HepG2 (cell line): Measurements from ENCODE around the gene UBA6.

Experiments used
- CTCF ChIP-seq: sonication (generic); formaldehyde crosslinking; IDR thresholded peaks from 2 replicates; pipeline ENCODE4 v1.5.0; 2020; ENCODE audit warnings: mild to moderate bottlenecking, missing genetic modification reagents, moderate library complexity
- ETS1 ChIP-seq: sonication (generic); formaldehyde crosslinking; IDR thresholded peaks from 2 replicates; pipeline ENCODE4 v1.4.0; 2020; ENCODE audit warnings: missing genetic modification reagents
- FUBP1 ChIP-seq: sonication (generic); formaldehyde crosslinking; IDR thresholded peaks from 2 replicates; pipeline ENCODE4 v1.5.1; 2020; ENCODE audit warnings: missing genetic modification reagents, mild to moderate bottlenecking, borderline replicate concordance
- GMEB1 ChIP-seq: sonication (generic); formaldehyde crosslinking; IDR thresholded peaks from 2 replicates; pipeline ENCODE4 v1.5.1; 2020; ENCODE audit warnings: missing genetic modification reagents, mild to moderate bottlenecking, borderline replicate concordance
- MYNN ChIP-seq: sonication (generic); formaldehyde crosslinking; IDR thresholded peaks from 2 replicates; pipeline ENCODE4 v1.4.0; 2020; ENCODE audit warnings: mild to moderate bottlenecking, low read depth, missing genetic modification reagents
- SNAPC5 ChIP-seq: sonication (generic); formaldehyde crosslinking; IDR thresholded peaks from 2 replicates; pipeline ENCODE4 v1.8.1; 2023; ENCODE audit warnings: mild to moderate bottlenecking, missing genetic modification reagents, borderline replicate concordance
- TARDBP ChIP-seq: sonication (generic); formaldehyde crosslinking; IDR thresholded peaks from 2 replicates; pipeline ENCODE4 v1.8.0; 2022; ENCODE audit warnings: mild to moderate bottlenecking, missing genetic modification reagents
- ZMYM3 ChIP-seq: sonication (generic); formaldehyde crosslinking; IDR thresholded peaks from 2 replicates; pipeline ENCODE4 v1.5.1; 2020; ENCODE audit warnings: mild to moderate bottlenecking, missing genetic modification reagents
- ZNF713 ChIP-seq: sonication (generic); formaldehyde crosslinking; IDR thresholded peaks from 2 replicates; pipeline ENCODE4 v1.4.0; 2020; ENCODE audit warnings: mild to moderate bottlenecking, missing genetic modification reagents

- no peak for TF ChIP-seq CTCF (CRISPR knock-in tag)
- TF ChIP-seq GMEB1 (CRISPR knock-in tag), result no peak
- TF ChIP-seq ZNF713, result no peak
- TF ChIP-seq ETS1 (CRISPR knock-in tag), result no peak
- TF ChIP-seq ZMYM3 (CRISPR knock-in tag), result no peak
- TF ChIP-seq FUBP1, result no peak
- no peak for TF ChIP-seq MYNN
- no peak for TF ChIP-seq TARDBP (CRISPR knock-in tag)
- TF ChIP-seq SNAPC5, result no peak
Observed at GRCh38 chr4:67725981-67726380, 25.0 kb upstream of the UBA6 start.
